Measurements from ENCODE around the gene PUS3.

The PUS3 gene

GRCh38 chr11:125948278-125949051 lies 45.5 kb upstream of the PUS3 start:
- TF ChIP-seq CTCF (conservative IDR thresholded peaks at IDR 0.05; ENCODE audit: low read depth, low read length): no peak
- no peak overlapping the region for H3K4me3 ChIP-seq (ENCODE audit: low read length)
- no peak for DNase-seq (ENCODE audit: low read depth)

DNA sequence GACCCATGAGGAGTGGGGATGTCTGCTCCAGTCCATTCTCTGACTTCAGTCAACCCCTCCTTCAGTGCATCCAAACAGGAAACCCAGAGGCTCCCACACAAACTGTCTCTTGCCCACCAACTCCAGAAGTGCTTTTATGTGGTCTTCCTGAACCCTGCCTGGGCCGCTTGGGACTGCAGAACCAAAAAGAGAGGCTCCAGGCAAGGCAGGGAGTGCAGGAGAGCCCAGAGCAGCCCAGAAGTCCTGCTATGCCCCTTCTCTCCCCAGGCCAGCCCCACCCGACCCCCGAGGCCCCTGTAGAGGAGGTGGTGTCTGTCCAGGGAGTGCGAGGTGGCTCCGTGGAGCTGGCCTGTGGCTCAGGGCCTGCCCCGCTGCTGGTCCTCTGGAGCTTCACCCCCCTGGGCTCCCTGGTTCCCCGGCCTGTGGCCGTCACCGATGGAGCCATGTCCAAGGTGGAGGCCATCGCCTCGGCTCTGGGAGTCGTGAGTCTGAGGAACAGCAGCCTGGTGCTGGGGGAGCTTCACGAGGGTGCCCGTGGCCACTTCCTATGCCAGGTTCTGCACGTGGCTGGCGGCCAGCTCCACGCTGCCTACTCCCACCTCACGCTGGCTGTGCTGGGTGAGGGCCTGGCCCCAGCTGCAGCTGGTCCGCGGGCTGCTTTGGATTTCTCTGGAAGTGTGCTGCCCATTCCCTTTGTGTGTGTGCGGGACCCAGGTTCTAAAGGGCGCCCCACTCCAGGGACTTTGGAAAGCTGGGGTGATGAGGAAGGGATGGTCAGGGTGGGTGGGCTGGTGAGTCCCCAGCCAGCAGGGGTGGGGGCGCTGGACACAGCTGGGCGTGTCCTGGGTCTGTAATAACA lies 44.6 kb upstream of the PUS3 start:
- TF ChIP-seq CTCF (conservative IDR thresholded peaks at IDR 0.05; ENCODE audit: low read depth, low read length): no peak
- no peak overlapping the region for H3K4me3 ChIP-seq (ENCODE audit: low read length)
- DNase-seq (ENCODE audit: low read depth): no peak

DNA sequence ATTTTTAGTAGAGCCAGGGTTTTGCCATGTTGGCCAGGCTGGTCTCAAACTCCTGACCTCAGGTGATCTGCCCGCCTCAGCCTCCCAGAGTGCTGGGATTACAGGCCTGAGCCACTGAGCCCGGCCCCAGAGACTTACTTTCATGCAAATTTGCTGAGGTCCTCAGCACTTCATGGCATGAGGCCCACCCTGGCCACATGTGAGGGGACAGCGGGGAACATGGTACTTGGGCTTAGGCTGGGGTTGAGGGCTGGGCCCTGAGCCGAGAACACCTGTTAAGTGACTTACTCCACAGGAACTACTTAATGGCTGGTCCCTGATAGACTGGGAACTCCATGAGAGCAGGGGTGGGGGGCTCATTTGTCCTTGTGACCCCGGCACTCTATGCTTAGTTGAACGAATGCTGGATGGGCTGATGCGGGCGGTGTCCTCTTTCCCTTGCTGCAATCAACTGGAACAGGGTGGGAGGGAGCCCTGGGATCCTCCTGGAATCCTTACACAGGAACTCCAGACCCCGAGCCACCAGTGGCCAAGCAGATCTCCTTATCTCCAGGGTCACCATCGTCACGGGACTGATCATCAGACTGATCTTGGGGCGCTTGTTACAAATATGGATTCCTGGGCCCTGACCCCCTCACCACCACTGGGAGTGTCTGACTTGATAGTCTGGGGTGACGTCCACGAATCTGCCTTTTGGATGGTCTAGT lies 43.9 kb upstream of the PUS3 start:
- DNase-seq (ENCODE audit: low read depth): no peak
- H3K4me3 ChIP-seq (ENCODE audit: low read length): no peak overlapping the region
- no peak for TF ChIP-seq CTCF (conservative IDR thresholded peaks at IDR 0.05; ENCODE audit: low read depth, low read length)

DNA sequence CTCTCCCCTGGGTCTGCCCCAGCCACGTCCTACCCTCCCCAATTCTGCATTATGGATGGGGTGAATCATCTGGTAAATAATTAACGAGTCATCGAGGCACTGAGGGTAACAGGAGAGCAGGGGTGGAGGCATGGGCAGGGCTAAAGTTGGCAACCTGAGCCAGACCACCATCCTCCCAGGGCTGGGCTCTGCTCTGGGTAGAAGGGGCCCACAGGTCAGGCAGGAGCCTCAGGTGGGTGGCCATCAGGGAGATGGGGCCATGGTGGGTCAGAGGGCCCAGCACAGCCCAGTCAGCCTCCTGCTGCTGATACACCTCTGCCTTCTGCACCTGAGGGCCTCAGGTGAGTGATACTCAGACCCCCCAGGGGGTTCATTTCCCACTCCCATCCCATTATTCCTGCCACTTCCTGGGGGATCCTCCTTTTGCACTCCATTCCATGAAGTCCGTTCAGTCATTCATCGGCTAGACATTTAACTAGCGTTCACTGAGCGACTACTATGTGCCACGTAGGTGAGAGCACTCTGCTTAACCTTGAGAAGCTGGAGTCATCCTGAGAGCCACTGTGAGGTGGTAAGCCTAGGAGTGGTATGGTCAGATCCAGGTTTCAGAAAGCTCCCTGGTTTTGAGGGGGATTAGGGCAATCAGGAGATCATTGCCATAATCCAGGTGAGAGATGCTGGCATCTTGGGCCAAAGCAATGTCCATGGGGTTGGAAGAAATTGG lies 43.0 kb upstream of the PUS3 start, which contains the start of gene VSIG10L2:
TSS of gene VSIG10L2 (plus strand) at position 248 of the 724 bp plus-strand sequence. CDS start at position 260, 12 bp downstream.
- H3K4me3 ChIP-seq (ENCODE audit: low read length): no peak within 1 kb of the TSS
- no peak for TF ChIP-seq CTCF (conservative IDR thresholded peaks at IDR 0.05; ENCODE audit: low read depth, low read length)
- DNase-seq (ENCODE audit: low read depth): no peak

- no peak for TF ChIP-seq CTCF (conservative IDR thresholded peaks at IDR 0.05; ENCODE audit: low read depth, low read length)
- no peak overlapping the region for H3K4me3 ChIP-seq (ENCODE audit: low read length)
- DNase-seq (ENCODE audit: low read depth): no peak
Observed at GRCh38 chr11:125945011-125945796, 42.2 kb upstream of the PUS3 start.
